Spleen (tissue), 7 donors: ENCODE measurements around the gene RGS6.

ENCODE experiments used
- CTCF ChIP-seq, 11 experiments: fragments of 200-600 bp in 7 of 11; fragments of 450-650 bp in 4 of 11; sonication (generic) in 4 of 11; IDR thresholded peaks in 8 of 11; conservative IDR thresholded peaks in 3 of 11; 1 replicate in 7 of 11; 2 replicates in 4 of 11; pipeline versions ENCODE4 v1.4.0 to v1.8.0; 2016 to 2021; ENCODE audit warnings: antibody characterized with exemption in 11 of 11, inconsistent platforms in 4 of 11, mild to moderate bottlenecking in 1 of 11
- POLR2A ChIP-seq, 3 donors: fragments of 450-650 bp; IDR thresholded peaks; one replicate each; pipeline ENCODE4 v1.5.1; 2017; ENCODE audit warnings: antibody characterized with exemption in 3 of 3, mild to moderate bottlenecking in 1 of 3
- POLR2AphosphoS5 ChIP-seq, 3 donors: sonication (generic); formaldehyde crosslinking; IDR thresholded peaks; one replicate each; pipeline ENCODE4 v1.5.1; 2017; ENCODE audit warnings: antibody characterized with exemption in 3 of 3
- donor health status: DM: no; HTN: no; CAD: no; lungs with moderate emphysema.
- donor health status: DM: no; HTN: no; CAD: no.
- donor health status: DM: no; HTN: no; CAD: no.

- TF ChIP-seq POLR2A (IDR thresholded peaks at IDR 0.05), result no peak
- no peak for TF ChIP-seq CTCF (IDR thresholded peaks at IDR 0.05 in 8 of 11, conservative IDR thresholded peaks at IDR 0.05 in 3 of 11)
- no peak for TF ChIP-seq POLR2AphosphoS5 (IDR thresholded peaks at IDR 0.05)
Measured at GRCh38 chr14:71985538-71986189, 53.4 kb downstream of the RGS6 start.
